Measurements from ENCODE around the gene MRGPRX3. TPM values are rescaled to one million over a fixed set of nuclear protein-coding genes. Genes with fewer than 3 reads are reported as not detected.

Gene MRGPRX3
- total RNA-seq, 1 experiment from 2014 or later = not detected

DNA sequence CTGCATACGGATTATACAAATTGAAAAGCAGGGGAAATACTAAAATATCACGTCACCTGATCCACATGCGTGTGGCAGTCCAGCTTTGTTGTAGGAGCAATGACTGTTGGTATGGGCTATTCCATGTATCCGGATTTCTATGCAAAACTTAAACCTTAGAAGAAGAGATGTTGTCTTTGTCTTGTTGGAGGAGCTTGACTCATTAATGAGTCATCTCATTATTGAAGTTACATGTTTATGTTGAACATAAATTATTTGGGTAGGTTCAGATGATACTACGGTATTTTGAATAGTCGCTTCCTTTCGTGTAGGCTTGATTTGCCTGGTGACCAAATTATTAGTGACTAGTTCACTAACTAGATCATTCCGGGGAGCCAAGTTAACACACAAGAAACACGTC, 25.7 kb upstream of the MRGPRX3 start:
- H2AFZ ChIP-seq (ENCODE audit: low read length) = peak overlapping the region; percentile 93
- H3F3A ChIP-seq (ENCODE audit: low read length, unreplicated experiment) = no peaks in the 10 kb centered on the region
- no peaks in the 10 kb centered on the region for H3K9me3 ChIP-seq (ENCODE audit: low read length)
- DNase-seq = peak; percentile 70
- ChIA-PET CTCF (interaction anchor here (0.8 to 1.0 kb wide), 2 partner anchors 18 to 116 kb away, joined by 3 to 6 read pairs; no protein-coding TSS in a partner anchor), POLR2A (ENCODE audit: unreplicated experiment) (no interaction called here)
- H3K27ac ChIP-seq (ENCODE audit: low read length) = peak overlapping the region; percentile 6; the same call in 1 of the 2 replicates
- H3K4me3 ChIP-seq (ENCODE audit: low read length) = peak overlapping the region; percentile 93; the same call in 1 of the 2 replicates
- H4K20me1 ChIP-seq (ENCODE audit: low read length) = no peaks in the 10 kb centered on the region
- ATAC-seq = peak; percentile 72
- no TSS peak for BruUV-seq (replicated peaks)
- H3K27me3 ChIP-seq (ENCODE audit: low read length) = no peaks in the 10 kb centered on the region
- intact Hi-C loops (cut with micrococcal nuclease) = loop anchor here (1.0 to 5.0 kb wide), 2 partner anchors 94 to 114 kb away; partner anchors contain the start of gene SERGEF
- peak overlapping the region; percentile 78 for H3K4me2 ChIP-seq (ENCODE audit: low read length)
- H3K36me3 ChIP-seq (ENCODE audit: low read depth, low read length) = peaks cover 17% of the 10 kb centered on the region
- H3K9me2 ChIP-seq (replicated peaks; ENCODE audit: low read length) = no peaks in the 10 kb centered on the region
- peaks cover 21% of the 10 kb centered on the region for H3K4me1 ChIP-seq (ENCODE audit: insufficient read depth, low read length)
- no peak overlapping the region for H3K9ac ChIP-seq (ENCODE audit: low read length)
- no peak for TF ChIP-seq CTCF (conservative IDR thresholded peaks at IDR 0.05; ENCODE audit: low read depth, low read length)
- TF ChIP-seq EZH2 (IDR thresholded peaks at IDR 0.05; ENCODE audit: low read length, unreplicated experiment) = no peak
- no peak for TF ChIP-seq EZH2phosphoT487 (IDR thresholded peaks at IDR 0.05; ENCODE audit: borderline replicate concordance, low read length)
- H3K79me2 ChIP-seq (ENCODE audit: low read length) = peaks cover 29% of the 10 kb centered on the region

DNA sequence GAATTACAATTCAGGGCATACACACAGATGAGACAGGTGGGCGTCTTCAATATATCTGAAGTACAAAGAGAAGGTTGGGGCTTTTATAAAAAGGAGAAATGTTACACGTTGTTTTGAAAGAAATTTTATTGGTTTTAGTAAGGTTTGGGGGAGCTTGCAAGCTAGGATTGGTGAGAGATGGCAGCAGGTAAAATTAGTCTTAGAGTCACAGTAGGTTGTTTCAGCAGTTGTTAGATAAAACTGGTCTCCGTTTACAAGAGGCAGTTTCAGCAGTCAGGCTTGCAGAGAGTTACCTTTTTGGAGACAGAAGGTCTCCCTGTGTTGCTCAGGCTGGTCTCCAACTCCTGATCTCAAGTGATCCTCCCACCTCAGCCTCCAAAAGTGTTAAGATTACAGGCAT, 24.1 kb upstream of the MRGPRX3 start:
- BruUV-seq (replicated peaks) = no TSS peak
- CTCF ChIA-PET = no interaction called here

More for the DNA sequence above, 24.1 kb upstream of the MRGPRX3 start:
- no peak overlapping the region for H3K27ac ChIP-seq (ENCODE audit: low read length)
- DNase-seq (no peak), ATAC-seq (no peak)
- POLR2A ChIA-PET (ENCODE audit: unreplicated experiment) = no interaction called here
- intact Hi-C loops (cut with micrococcal nuclease) = loop anchor here (5.0 kb wide), 1 partner anchor 96 kb away; the partner anchor contains the start of gene SERGEF
- H3K4me3 ChIP-seq (ENCODE audit: low read length) = no peak overlapping the region
- no peaks in the 10 kb centered on the region for H3K9me2 ChIP-seq (replicated peaks; ENCODE audit: low read length)
- no peaks in the 10 kb centered on the region for H3F3A ChIP-seq (ENCODE audit: low read length, unreplicated experiment)
- no peaks in the 10 kb centered on the region for H4K20me1 ChIP-seq (ENCODE audit: low read length)
- peaks cover 6% of the 10 kb centered on the region; the same call in 1 of the 2 replicates for H3K36me3 ChIP-seq (ENCODE audit: low read depth, low read length)
- no peak overlapping the region for H3K4me2 ChIP-seq (ENCODE audit: low read length)
- TF ChIP-seq EZH2 (IDR thresholded peaks at IDR 0.05; ENCODE audit: low read length, unreplicated experiment) = no peak
- TF ChIP-seq CTCF (conservative IDR thresholded peaks at IDR 0.05; ENCODE audit: low read depth, low read length) = no peak
- TF ChIP-seq EZH2phosphoT487 (IDR thresholded peaks at IDR 0.05; ENCODE audit: borderline replicate concordance, low read length) = no peak
- no peak overlapping the region for H2AFZ ChIP-seq (ENCODE audit: low read length)
- no peaks in the 10 kb centered on the region for H3K9me3 ChIP-seq (ENCODE audit: low read length)
- peaks cover 21% of the 10 kb centered on the region for H3K4me1 ChIP-seq (ENCODE audit: insufficient read depth, low read length)
- peaks cover 26% of the 10 kb centered on the region for H3K79me2 ChIP-seq (ENCODE audit: low read length)
- peaks cover 10% of the 10 kb centered on the region for H3K27me3 ChIP-seq (ENCODE audit: low read length)
- no peak overlapping the region for H3K9ac ChIP-seq (ENCODE audit: low read length)

Data from PC-3 (cell line).